H9 (cell line): Measurements from ENCODE around the gene WNT7B. TPM values are rescaled to one million over a fixed set of nuclear protein-coding genes. Genes with fewer than 3 reads are reported as not detected.
A peak's percentile ranks its signal among the peaks of the same experiment; 100 is the strongest.

Source experiments
- DNase-seq: peaks from one replicate; pipeline ENCODE4 v3.0.0-alpha.2; 2017
- H2AFZ ChIP-seq: one replicate; pipeline ENCODE4 v1.6.1; 2013; ENCODE audit warnings: mild to moderate bottlenecking, low read length, control low read depth, moderate library complexity
- H2AK5ac ChIP-seq: 2 replicates; pipeline ENCODE4 v1.6.1; 2013; ENCODE audit warnings: low read length, control low read depth, mixed read lengths; ENCODE audit not compliant: insufficient read length
- H2BK120ac ChIP-seq: one replicate; pipeline ENCODE4 v1.6.1; 2013; ENCODE audit warnings: low read depth, mild to moderate bottlenecking, low read length, control low read depth, inconsistent platforms; ENCODE audit not compliant: poor library complexity, severe bottlenecking
- H2BK12ac ChIP-seq: 2 replicates; pipeline ENCODE4 v1.6.1; 2013; ENCODE audit warnings: low read length, control low read depth, mixed read lengths, low read depth; ENCODE audit not compliant: insufficient read length
- H2BK15ac ChIP-seq: 2 replicates; pipeline ENCODE4 v1.6.1; 2013; ENCODE audit warnings: low read depth, low read length, control low read depth
- H2BK20ac ChIP-seq: one replicate; pipeline ENCODE4 v1.6.1; 2013; ENCODE audit warnings: low read depth, mild to moderate bottlenecking, low read length, control low read depth, inconsistent platforms; ENCODE audit not compliant: poor library complexity, severe bottlenecking
- H2BK5ac ChIP-seq: 2 replicates; pipeline ENCODE4 v1.6.1; 2013; ENCODE audit warnings: low read length, control low read depth, mixed read lengths; ENCODE audit not compliant: insufficient read length
- H3K14ac ChIP-seq: 2 replicates; pipeline ENCODE4 v1.6.1; 2013; ENCODE audit warnings: low read length, control low read depth; ENCODE audit not compliant: insufficient read depth
- H3K18ac ChIP-seq: 2 replicates; pipeline ENCODE4 v1.6.1; 2013; ENCODE audit warnings: low read depth, mild to moderate bottlenecking, mixed read lengths, low read length, control low read depth; ENCODE audit not compliant: insufficient read length
- H3K23ac ChIP-seq: 2 replicates; pipeline ENCODE4 v1.6.1; 2013; ENCODE audit warnings: low read length, control low read depth, mixed read lengths, low read depth; ENCODE audit not compliant: insufficient read length
- H3K23me2 ChIP-seq: 2 replicates; pipeline ENCODE4 v1.6.1; 2013; ENCODE audit warnings: low read depth, mild to moderate bottlenecking, mixed read lengths, low read length, control low read depth; ENCODE audit not compliant: insufficient read length, poor library complexity, severe bottlenecking
- H3K27ac ChIP-seq: 2 replicates; pipeline ENCODE4 v1.5.1; 2013; ENCODE audit warnings: low read length, control low read depth, mixed read lengths, low read depth; ENCODE audit not compliant: insufficient read length
- H3K27me3 ChIP-seq: 2 replicates; pipeline ENCODE4 v1.6.1; 2013; ENCODE audit warnings: low read length, control low read depth, inconsistent platforms; ENCODE audit not compliant: insufficient read depth
- H3K4ac ChIP-seq: 2 replicates; pipeline ENCODE4 v1.6.1; 2013; ENCODE audit warnings: low read depth, mild to moderate bottlenecking, control low read depth, inconsistent platforms, low read length, moderate library complexity
- H3K4me1 ChIP-seq: 2 replicates; pipeline ENCODE4 v1.6.1; 2013; ENCODE audit warnings: low read length, control low read depth, inconsistent platforms; ENCODE audit not compliant: insufficient read depth
- H3K4me2 ChIP-seq: 2 replicates; pipeline ENCODE4 v1.6.1; 2013; ENCODE audit warnings: low read length, control low read depth, mixed read lengths; ENCODE audit not compliant: insufficient read length, insufficient read depth
- H3K56ac ChIP-seq: 2 replicates; pipeline ENCODE4 v1.6.1; 2013; ENCODE audit warnings: low read depth, mild to moderate bottlenecking, mixed read lengths, low read length, control low read depth; ENCODE audit not compliant: insufficient read length
- H3K79me1 ChIP-seq: 2 replicates; pipeline ENCODE4 v1.6.1; 2013; ENCODE audit warnings: low read depth, mild to moderate bottlenecking, moderate library complexity, low read length, control low read depth, inconsistent platforms; ENCODE audit not compliant: insufficient read depth, poor library complexity, severe bottlenecking
- H3K79me2 ChIP-seq: 2 replicates; pipeline ENCODE4 v1.6.1; 2013; ENCODE audit warnings: low read length, control low read depth, inconsistent platforms; ENCODE audit not compliant: insufficient read depth
- H3K9ac ChIP-seq: 2 replicates; pipeline ENCODE4 v1.6.1; 2013; ENCODE audit warnings: low read length, control low read depth, mixed read lengths; ENCODE audit not compliant: insufficient read length; ENCODE audit errors: extremely low read depth
- H3K9me3 ChIP-seq: one replicate; pipeline ENCODE4 v1.6.1; 2013; ENCODE audit warnings: low read depth, low read length, inconsistent platforms; ENCODE audit not compliant: control insufficient read depth
- H3T11ph ChIP-seq: one replicate; pipeline ENCODE4 v1.6.1; 2013; ENCODE audit warnings: mild to moderate bottlenecking, low read length, control low read depth, inconsistent platforms
- H4K20me1 ChIP-seq: one replicate; pipeline ENCODE4 v1.6.1; 2013; ENCODE audit not compliant: control insufficient read depth, insufficient read length, insufficient read depth
- H4K5ac ChIP-seq: 2 replicates; pipeline ENCODE4 v1.6.1; 2013; ENCODE audit warnings: low read depth, mild to moderate bottlenecking, mixed read lengths, low read length, control low read depth; ENCODE audit not compliant: insufficient read length
- H4K8ac ChIP-seq: replicated peaks from 2 replicates; pipeline ENCODE4 v1.6.1; 2013; ENCODE audit warnings: low read length, control low read depth, mixed read lengths, low read depth; ENCODE audit not compliant: insufficient read length
- H4K91ac ChIP-seq: 2 replicates; pipeline ENCODE4 v1.6.1; 2013; ENCODE audit warnings: low read depth, mild to moderate bottlenecking, moderate library complexity, mixed read lengths, low read length, control low read depth; ENCODE audit not compliant: insufficient read length
- H3K27ac Mint-ChIP-seq, 3 experiments: 2 replicates in 2 of 3; 3 replicates in 1 of 3; pipeline ENCODE4 v1.8.0; 2020 to 2021; ENCODE audit warnings: mixed read lengths in 3 of 3, mild to moderate bottlenecking in 1 of 3, moderate library complexity in 1 of 3
- H3K27me3 Mint-ChIP-seq: 2 replicates; pipeline ENCODE4 v1.8.0; 2021; ENCODE audit warnings: low read depth, mild to moderate bottlenecking, moderate library complexity, mixed read lengths
- H3K36me3 Mint-ChIP-seq, 3 experiments: 2 replicates in 2 of 3; 3 replicates in 1 of 3; pipeline ENCODE4 v1.8.0; 2020 to 2021; ENCODE audit warnings: low read depth in 3 of 3, mixed read lengths in 3 of 3; ENCODE audit not compliant: insufficient read depth in 1 of 3
- H3K4me1 Mint-ChIP-seq, 2 experiments: 2 replicates each; pipeline ENCODE4 v1.8.0; 2020; ENCODE audit warnings: mixed read lengths in 2 of 2
- H3K4me3 Mint-ChIP-seq, 2 experiments: 2 replicates in 1 of 2; 3 replicates in 1 of 2; pipeline ENCODE4 v1.8.0; 2020 to 2021; ENCODE audit warnings: mild to moderate bottlenecking in 2 of 2, mixed read lengths in 2 of 2, moderate library complexity in 1 of 2
- H3K9me3 Mint-ChIP-seq, 2 experiments: 2 replicates in 1 of 2; 3 replicates in 1 of 2; pipeline ENCODE4 v1.8.0; 2020; ENCODE audit warnings: mild to moderate bottlenecking in 2 of 2, mixed read lengths in 2 of 2, moderate library complexity in 1 of 2
- whole genome bisulfite sequencing: extraction: QIAGEN DNeasy Blood & Tissue Kit; methylation state at CpG from one replicate; pipeline ENCODE4 v1.1.7; 2013; ENCODE audit warnings: missing lambda C conversion rate, low lambda C conversion rate, mixed read lengths; ENCODE audit not compliant: insufficient read length; ENCODE audit errors: extremely low coverage; 5-methylcytosine and 5-hydroxymethylcytosine counted together
- total RNA-seq: library from RNA; stranded (reverse); gene quantifications from 2 replicates; pipeline ENCODE4 v1.2.1, GENCODE V29; 2021
- TF ChIP-seq, protein P1 (sequence below): fragments of 200-600 bp; sonication (generic); conservative IDR thresholded peaks from 3 replicates; pipeline ENCODE4 v1.8.0; 2021; ENCODE audit warnings: antibody characterized with exemption, mild to moderate bottlenecking

WNT7B gene
- total RNA-seq, 1 experiment from 2014 or later: 0.09 TPM

DNA sequence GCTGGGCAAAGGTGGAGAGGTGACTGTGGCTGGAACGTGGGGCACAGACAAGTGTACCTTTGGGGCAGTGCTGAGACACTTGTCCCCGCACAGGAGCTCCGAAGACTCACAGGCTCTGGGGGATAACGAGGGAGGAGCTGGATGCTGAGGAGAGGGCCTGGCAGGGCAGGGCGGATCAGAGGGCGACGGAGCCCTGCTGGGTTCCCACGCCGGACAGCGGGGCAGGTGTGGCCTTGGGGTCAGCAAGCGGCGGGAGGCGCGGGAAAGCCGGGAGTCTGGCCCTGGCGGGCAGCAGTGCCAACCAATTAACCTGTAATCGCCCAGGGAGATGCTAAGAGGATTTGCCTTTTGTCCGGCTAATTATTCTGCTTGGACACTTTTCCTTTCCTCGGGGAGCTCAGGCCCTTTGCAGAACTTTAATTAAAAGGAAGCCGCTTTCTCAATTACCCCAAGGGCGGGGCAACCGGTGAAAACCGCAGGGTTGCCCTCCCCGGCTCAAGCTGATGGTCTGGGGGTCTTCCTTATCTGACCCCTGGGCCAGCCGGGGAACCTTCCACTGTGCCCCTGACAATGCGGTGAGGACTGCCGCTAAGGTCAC is 71.5 kb downstream of the WNT7B start:
- Mint-ChIP-seq H3K27ac (0 out of 7 replicates have a peak overlapping the region, but pooled peaks of 1 of the 3 experiments have one; percentile 1), H3K27me3 (peaks cover 6% of the 10 kb centered on the region), H3K9me3 (no peaks in the 10 kb centered on the region; a peak in 1 of 5 replicates), H3K36me3 (no peaks in the 10 kb centered on the region), H3K4me3 (no peak overlapping the region), H3K4me1 (peaks cover 3 to 16% of the 10 kb centered on the region in 2 experiments; a peak in 2 of 4 replicates)
- DNase-seq: no peak
- Histone ChIP-seq H3K4ac (no peak overlapping the region), H2BK120ac (no peak overlapping the region), H2BK20ac (no peak overlapping the region), H3K18ac (no peak overlapping the region), H3K14ac (no peak overlapping the region; the same call in 1 of the 2 replicates), H3K56ac (no peak overlapping the region), H3K27me3 (no peaks in the 10 kb centered on the region), H3K27ac (no peak overlapping the region), H2BK5ac (no peak overlapping the region), H3K79me1 (no peaks in the 10 kb centered on the region), H3K79me2 (no peaks in the 10 kb centered on the region), H4K91ac (no peak overlapping the region), H2BK12ac (no peak overlapping the region), H2BK15ac (no peak overlapping the region), H3K23me2 (no peaks in the 10 kb centered on the region), H3K9me3 (no peaks in the 10 kb centered on the region), H3K23ac (no peak overlapping the region), H4K20me1 (no peaks in the 10 kb centered on the region), H2AFZ (no peak overlapping the region), H3T11ph (no peak overlapping the region), H4K8ac (no peak overlapping the region), H3K4me2 (no peak overlapping the region), H4K5ac (no peak overlapping the region), H2AK5ac (no peak overlapping the region), H3K9ac (no peak overlapping the region), H3K4me1 (no peaks in the 10 kb centered on the region)
- TF ChIP-seq, protein P1, sequence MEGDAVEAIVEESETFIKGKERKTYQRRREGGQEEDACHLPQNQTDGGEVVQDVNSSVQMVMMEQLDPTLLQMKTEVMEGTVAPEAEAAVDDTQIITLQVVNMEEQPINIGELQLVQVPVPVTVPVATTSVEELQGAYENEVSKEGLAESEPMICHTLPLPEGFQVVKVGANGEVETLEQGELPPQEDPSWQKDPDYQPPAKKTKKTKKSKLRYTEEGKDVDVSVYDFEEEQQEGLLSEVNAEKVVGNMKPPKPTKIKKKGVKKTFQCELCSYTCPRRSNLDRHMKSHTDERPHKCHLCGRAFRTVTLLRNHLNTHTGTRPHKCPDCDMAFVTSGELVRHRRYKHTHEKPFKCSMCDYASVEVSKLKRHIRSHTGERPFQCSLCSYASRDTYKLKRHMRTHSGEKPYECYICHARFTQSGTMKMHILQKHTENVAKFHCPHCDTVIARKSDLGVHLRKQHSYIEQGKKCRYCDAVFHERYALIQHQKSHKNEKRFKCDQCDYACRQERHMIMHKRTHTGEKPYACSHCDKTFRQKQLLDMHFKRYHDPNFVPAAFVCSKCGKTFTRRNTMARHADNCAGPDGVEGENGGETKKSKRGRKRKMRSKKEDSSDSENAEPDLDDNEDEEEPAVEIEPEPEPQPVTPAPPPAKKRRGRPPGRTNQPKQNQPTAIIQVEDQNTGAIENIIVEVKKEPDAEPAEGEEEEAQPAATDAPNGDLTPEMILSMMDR: no peak
- WGBS: no CpG with 5 or more reads among the region's 27 CpGs
